Measurements from ENCODE around the gene SCO1. TPM values are rescaled to one million over a fixed set of nuclear protein-coding genes. Genes with fewer than 3 reads are reported as not detected.

SCO1 gene
- 10 to 100 TPM in 1 of 2 donors, 1 to 10 TPM in 1; 4.9 to 14.3 TPM for polyA plus RNA-seq

DNA sequence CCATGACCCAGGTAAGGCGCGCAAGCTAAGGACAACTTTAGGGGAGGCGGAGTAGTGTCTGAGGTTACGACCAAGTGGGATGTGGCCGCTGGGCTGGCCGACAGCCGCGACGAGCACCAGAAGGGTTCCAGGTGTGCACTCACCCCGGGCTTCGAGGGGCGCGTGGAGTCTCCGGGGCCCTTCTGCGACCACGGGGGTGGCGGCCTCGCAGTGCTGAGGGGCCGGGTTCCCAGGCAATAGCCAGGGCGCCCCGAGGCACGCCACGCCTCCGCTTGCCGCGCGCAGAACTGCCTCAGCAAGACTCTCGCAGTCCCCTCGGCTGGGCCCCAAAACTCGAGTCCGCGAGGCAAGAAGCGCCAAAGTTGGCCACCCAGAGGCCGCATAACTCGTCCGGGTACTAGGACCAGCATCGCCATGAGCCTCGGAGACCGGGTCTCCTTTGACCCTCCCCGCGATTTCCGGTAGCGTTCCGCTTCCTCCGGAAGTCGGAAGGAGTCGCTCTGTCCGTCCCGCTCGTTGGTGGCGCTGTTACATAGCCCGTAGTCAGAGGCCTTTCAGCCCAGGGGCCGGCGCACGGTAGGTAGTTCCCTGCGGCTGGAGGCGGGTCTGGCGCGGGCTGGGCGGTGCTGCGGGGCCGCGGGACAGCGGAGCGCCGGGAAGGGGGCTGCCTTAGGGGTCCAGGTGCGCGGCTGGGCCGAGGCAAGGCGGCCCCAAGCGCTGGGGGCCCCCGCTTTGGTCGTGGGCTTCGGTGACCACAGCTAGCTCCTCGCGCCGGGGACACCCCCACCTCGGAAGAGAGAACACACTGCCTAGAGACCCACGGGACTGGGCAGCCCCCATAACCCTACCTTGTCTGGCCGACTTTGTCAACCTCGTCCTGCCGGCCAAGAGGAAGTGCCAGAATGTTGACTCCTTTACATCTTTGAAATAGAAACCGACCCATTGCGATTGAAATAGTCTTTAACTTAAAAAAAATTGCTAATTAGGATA is at the start of gene SCO1, which contains the start of gene ADPRM:
SCO1 (minus strand) TSS at position 442 of the 990 bp plus-strand sequence; CDS start at position 416, 26 bp downstream.
ADPRM (plus strand) TSS at position 503 of the 990 bp plus-strand sequence. CDS start 7,333 bp downstream, outside the sequence.
- Histone ChIP-seq H3K27ac (ENCODE audit: low read depth in 2 of 2, low read length in 1 of 2) (peak within 1 kb of the TSS; percentile 94 to 96), H3K4me1 (ENCODE audit: control insufficient read depth in 2 of 2, insufficient read depth in 2 of 2, low read length in 1 of 2) (peaks cover 0 to 4% of the 10 kb centered on the region in 2 donors), H3K4me3 (ENCODE audit: low read depth in 1 of 2, low read length in 2 of 2) (peak within 1 kb of the TSS; percentile 94 to 99), H3K9me3 (ENCODE audit: control insufficient read depth in 2 of 2, insufficient read depth in 1 of 2, low read depth in 1 of 2, low read length in 1 of 2) (no peaks in the 10 kb centered on the region), H3K36me3 (ENCODE audit: control insufficient read depth in 2 of 2, insufficient read depth in 2 of 2, low read length in 1 of 2) (no peaks in the 10 kb centered on the region), H3K27me3 (ENCODE audit: control insufficient read depth in 1 of 2, insufficient read depth in 2 of 2, low read length in 2 of 2) (no peaks in the 10 kb centered on the region)
- WGBS, 2 donors = 0% methylated on average over 81 to 84 of the region's 84 CpGs

DNA sequence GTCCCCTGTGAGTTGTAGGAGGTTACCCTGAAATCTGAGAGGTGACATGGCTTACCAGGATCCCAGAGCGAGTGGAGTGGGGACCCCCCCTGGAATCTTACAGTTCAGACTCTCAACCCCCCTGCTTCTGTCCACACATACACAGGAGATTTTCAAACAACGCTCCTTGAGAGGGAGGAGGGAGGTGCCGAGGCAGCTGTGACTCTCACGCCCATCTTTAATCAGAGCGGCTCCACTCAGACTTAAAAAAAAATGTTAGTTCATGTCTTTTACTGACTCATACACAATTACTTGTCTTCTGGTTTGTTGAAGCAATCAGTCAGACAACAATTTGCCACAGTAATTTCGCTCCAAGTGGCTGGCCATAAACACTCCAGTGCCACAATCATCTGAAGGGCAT is 47.9 kb upstream of the SCO1 start:
- Histone ChIP-seq H3K27ac (ENCODE audit: low read depth in 2 of 2, low read length in 1 of 2) (no peak overlapping the region), H3K27me3 (ENCODE audit: control insufficient read depth in 1 of 2, insufficient read depth in 2 of 2, low read length in 2 of 2) (no peaks in the 10 kb centered on the region), H3K9me3 (ENCODE audit: control insufficient read depth in 2 of 2, insufficient read depth in 1 of 2, low read depth in 1 of 2, low read length in 1 of 2) (no peaks in the 10 kb centered on the region), H3K4me1 (ENCODE audit: control insufficient read depth in 2 of 2, insufficient read depth in 2 of 2, low read length in 1 of 2) (no peaks in the 10 kb centered on the region), H3K4me3 (ENCODE audit: low read depth in 1 of 2, low read length in 2 of 2) (no peak overlapping the region), H3K36me3 (ENCODE audit: control insufficient read depth in 2 of 2, insufficient read depth in 2 of 2, low read length in 1 of 2) (no peaks in the 10 kb centered on the region)
- WGBS, 2 donors = 39 to 45% methylated on average over 6 of the region's 6 CpGs

- WGBS, 2 donors = 48 to 60% methylated on average over 7 of the region's 7 CpGs
- no peaks in the 10 kb centered on the region for H3K27me3 ChIP-seq (ENCODE audit: control insufficient read depth in 1 of 2, insufficient read depth in 2 of 2, low read length in 2 of 2)
- H3K4me1 ChIP-seq (ENCODE audit: control insufficient read depth in 2 of 2, insufficient read depth in 2 of 2, low read length in 1 of 2) = no peaks in the 10 kb centered on the region
- H3K9me3 ChIP-seq (ENCODE audit: control insufficient read depth in 2 of 2, insufficient read depth in 1 of 2, low read depth in 1 of 2, low read length in 1 of 2) = no peaks in the 10 kb centered on the region
- H3K27ac ChIP-seq (ENCODE audit: low read depth in 2 of 2, low read length in 1 of 2) = no peak overlapping the region
- H3K4me3 ChIP-seq (ENCODE audit: low read depth in 1 of 2, low read length in 2 of 2) = no peak overlapping the region
- H3K36me3 ChIP-seq (ENCODE audit: control insufficient read depth in 2 of 2, insufficient read depth in 2 of 2, low read length in 1 of 2) = no peaks in the 10 kb centered on the region
Observed at GRCh38 chr17:10744501-10745000, 47.2 kb upstream of the SCO1 start.

DNA sequence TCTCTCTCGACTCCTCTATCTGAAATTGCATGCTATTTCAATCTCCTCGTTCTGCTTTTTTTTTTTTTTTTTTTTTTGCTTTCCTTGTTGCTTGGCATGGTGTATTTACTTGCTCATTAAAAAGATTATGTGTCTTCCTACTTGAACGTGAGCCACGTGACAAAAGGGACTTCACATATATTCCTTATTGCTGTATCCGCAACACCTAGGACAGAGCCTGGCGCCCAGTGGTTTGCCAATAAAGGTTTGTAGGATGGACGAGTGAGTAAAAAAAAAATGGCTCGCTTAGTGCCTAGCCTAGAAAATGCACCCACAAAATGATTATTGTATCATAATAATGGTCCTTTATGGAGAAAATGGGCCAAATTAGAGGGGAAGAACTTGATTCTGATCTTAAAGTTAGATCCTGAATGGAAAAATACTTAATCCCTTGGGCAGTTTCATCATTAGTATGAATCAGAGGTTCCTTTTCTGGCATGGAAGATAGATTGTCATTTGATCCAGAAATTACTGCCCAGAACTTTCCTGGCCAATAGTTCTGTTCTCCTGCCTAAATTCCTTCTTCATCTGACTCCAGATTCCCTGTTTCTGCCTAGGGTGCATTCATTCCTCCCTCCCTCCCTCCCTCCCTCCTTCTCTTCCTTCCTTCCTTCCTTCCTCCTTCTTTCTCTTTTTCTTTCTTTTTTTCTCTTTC is 46.1 kb upstream of the SCO1 start:
- Histone ChIP-seq H3K27ac (ENCODE audit: low read depth in 2 of 2, low read length in 1 of 2) (no peak overlapping the region), H3K36me3 (ENCODE audit: control insufficient read depth in 2 of 2, insufficient read depth in 2 of 2, low read length in 1 of 2) (no peaks in the 10 kb centered on the region), H3K27me3 (ENCODE audit: control insufficient read depth in 1 of 2, insufficient read depth in 2 of 2, low read length in 2 of 2) (no peaks in the 10 kb centered on the region), H3K4me1 (ENCODE audit: control insufficient read depth in 2 of 2, insufficient read depth in 2 of 2, low read length in 1 of 2) (no peaks in the 10 kb centered on the region), H3K9me3 (ENCODE audit: control insufficient read depth in 2 of 2, insufficient read depth in 1 of 2, low read depth in 1 of 2, low read length in 1 of 2) (no peaks in the 10 kb centered on the region), H3K4me3 (ENCODE audit: low read depth in 1 of 2, low read length in 2 of 2) (no peak overlapping the region)
- WGBS, 2 donors = 40 to 58% methylated on average over 8 of the region's 8 CpGs

DNA sequence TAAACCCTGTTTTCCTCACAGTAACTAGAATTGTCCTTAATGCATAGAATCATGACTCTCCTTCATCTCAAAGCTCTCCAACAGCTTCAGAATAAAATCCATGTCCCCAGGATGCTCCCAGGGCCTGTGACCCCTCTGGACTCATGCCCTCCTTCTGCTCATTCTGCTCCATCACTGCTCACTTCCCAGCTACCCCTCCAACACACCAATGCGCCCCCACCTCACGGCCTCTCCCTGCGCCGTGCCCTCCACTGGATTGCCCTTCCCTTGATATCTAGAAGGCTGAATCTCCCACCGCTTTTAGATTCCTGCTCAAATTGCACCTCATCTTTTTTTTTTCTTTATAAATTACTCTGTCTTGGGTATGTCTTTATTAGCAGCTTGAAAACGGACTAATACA is 45.1 kb upstream of the SCO1 start:
- 94 to 95% methylated on average over 6 of the region's 6 CpGs for WGBS, 2 donors
- Histone ChIP-seq H3K9me3 (ENCODE audit: control insufficient read depth in 2 of 2, insufficient read depth in 1 of 2, low read depth in 1 of 2, low read length in 1 of 2) (no peaks in the 10 kb centered on the region), H3K36me3 (ENCODE audit: control insufficient read depth in 2 of 2, insufficient read depth in 2 of 2, low read length in 1 of 2) (no peaks in the 10 kb centered on the region), H3K4me1 (ENCODE audit: control insufficient read depth in 2 of 2, insufficient read depth in 2 of 2, low read length in 1 of 2) (no peaks in the 10 kb centered on the region), H3K4me3 (ENCODE audit: low read depth in 1 of 2, low read length in 2 of 2) (no peak overlapping the region), H3K27ac (ENCODE audit: low read depth in 2 of 2, low read length in 1 of 2) (no peak overlapping the region), H3K27me3 (ENCODE audit: control insufficient read depth in 1 of 2, insufficient read depth in 2 of 2, low read length in 2 of 2) (no peaks in the 10 kb centered on the region)

- no peaks in the 10 kb centered on the region for H3K27me3 ChIP-seq (ENCODE audit: control insufficient read depth in 1 of 2, insufficient read depth in 2 of 2, low read length in 2 of 2)
- H3K27ac ChIP-seq (ENCODE audit: low read depth in 2 of 2, low read length in 1 of 2) = no peak overlapping the region
- 91 to 92% methylated on average over 10 of the region's 10 CpGs for WGBS, 2 donors
- no peaks in the 10 kb centered on the region for H3K9me3 ChIP-seq (ENCODE audit: control insufficient read depth in 2 of 2, insufficient read depth in 1 of 2, low read depth in 1 of 2, low read length in 1 of 2)
- H3K4me1 ChIP-seq (ENCODE audit: control insufficient read depth in 2 of 2, insufficient read depth in 2 of 2, low read length in 1 of 2) = no peaks in the 10 kb centered on the region
- H3K36me3 ChIP-seq (ENCODE audit: control insufficient read depth in 2 of 2, insufficient read depth in 2 of 2, low read length in 1 of 2) = no peaks in the 10 kb centered on the region
- H3K4me3 ChIP-seq (ENCODE audit: low read depth in 1 of 2, low read length in 2 of 2) = no peak overlapping the region
Observed at GRCh38 chr17:10741416-10742135, 44.2 kb upstream of the SCO1 start.

DNA sequence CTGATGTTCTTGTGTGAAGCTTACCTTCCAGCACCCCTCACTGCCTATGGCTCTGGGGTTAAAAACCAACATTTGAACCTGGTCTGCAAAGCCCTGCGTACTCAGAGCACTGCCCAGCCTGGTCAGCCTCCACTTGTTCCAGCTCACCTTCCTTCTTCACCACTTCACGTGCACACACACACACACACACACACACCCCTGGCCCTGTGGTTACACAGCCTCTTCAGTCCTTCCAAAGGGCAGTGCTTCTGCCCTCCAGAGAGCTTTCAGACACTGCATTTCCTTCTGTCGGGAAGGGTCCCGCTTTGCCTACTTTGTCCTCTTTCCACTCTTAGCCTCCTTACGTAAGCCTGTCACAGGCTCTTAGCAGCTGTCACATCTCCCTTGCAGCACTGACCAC is 42.1 kb upstream of the SCO1 start:
- 83 to 86% methylated on average over 5 of the region's 5 CpGs for WGBS, 2 donors
- Histone ChIP-seq H3K9me3 (ENCODE audit: control insufficient read depth in 2 of 2, insufficient read depth in 1 of 2, low read depth in 1 of 2, low read length in 1 of 2) (no peaks in the 10 kb centered on the region), H3K27ac (ENCODE audit: low read depth in 2 of 2, low read length in 1 of 2) (no peak overlapping the region)

DNA sequence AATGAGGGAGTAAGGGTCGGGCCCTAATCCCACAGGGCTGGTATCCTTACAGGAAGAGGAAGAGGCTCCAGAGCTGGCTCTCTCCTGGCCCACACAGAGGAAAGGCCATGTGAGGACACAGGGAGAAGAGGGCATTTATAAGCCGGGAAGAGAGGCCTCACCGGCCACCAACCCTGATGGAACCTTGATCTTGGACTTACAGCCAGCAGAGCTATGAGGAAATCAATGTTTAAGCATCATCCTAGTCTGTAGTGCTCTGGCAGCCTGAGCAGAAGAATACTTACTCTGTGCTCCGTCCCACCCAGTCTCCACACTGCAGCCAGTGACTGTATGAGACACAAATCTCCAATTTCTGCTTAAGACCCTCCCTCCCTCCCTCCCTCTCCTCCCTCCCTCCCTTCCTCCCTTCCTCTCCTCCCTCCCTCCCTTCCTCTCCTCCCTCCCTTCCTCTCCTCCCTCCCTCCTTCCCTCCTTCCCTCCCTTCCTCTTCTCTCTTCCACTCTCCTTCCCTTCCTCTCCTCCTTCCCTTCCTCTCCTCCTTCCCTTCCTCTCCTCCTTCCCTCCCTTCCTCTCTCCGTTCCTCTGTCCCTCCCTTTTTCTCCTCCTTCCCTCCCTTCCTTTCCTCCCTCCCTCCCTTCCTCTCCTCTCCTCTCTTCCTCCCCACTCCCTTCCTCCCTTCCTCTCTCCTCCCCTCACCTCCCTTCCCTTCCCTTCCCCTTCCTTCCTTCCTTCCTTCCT is 41.4 kb upstream of the SCO1 start:
- WGBS, 2 donors = 64 to 66% methylated on average over 5 of the region's 5 CpGs
- H3K27me3 ChIP-seq (ENCODE audit: control insufficient read depth in 1 of 2, insufficient read depth in 2 of 2, low read length in 2 of 2) = no peaks in the 10 kb centered on the region

More for the DNA sequence above, 42.1 kb upstream of the SCO1 start:
- Histone ChIP-seq H3K4me3 (ENCODE audit: low read depth in 1 of 2, low read length in 2 of 2) (no peak overlapping the region), H3K27me3 (ENCODE audit: control insufficient read depth in 1 of 2, insufficient read depth in 2 of 2, low read length in 2 of 2) (no peaks in the 10 kb centered on the region), H3K4me1 (ENCODE audit: control insufficient read depth in 2 of 2, insufficient read depth in 2 of 2, low read length in 1 of 2) (no peaks in the 10 kb centered on the region), H3K36me3 (ENCODE audit: control insufficient read depth in 2 of 2, insufficient read depth in 2 of 2, low read length in 1 of 2) (no peaks in the 10 kb centered on the region)

More for the DNA sequence above, 41.4 kb upstream of the SCO1 start:
- H3K4me1 ChIP-seq (ENCODE audit: control insufficient read depth in 2 of 2, insufficient read depth in 2 of 2, low read length in 1 of 2) = no peaks in the 10 kb centered on the region
- no peak overlapping the region for H3K4me3 ChIP-seq (ENCODE audit: low read depth in 1 of 2, low read length in 2 of 2)
- no peak overlapping the region for H3K27ac ChIP-seq (ENCODE audit: low read depth in 2 of 2, low read length in 1 of 2)
- no peaks in the 10 kb centered on the region for H3K36me3 ChIP-seq (ENCODE audit: control insufficient read depth in 2 of 2, insufficient read depth in 2 of 2, low read length in 1 of 2)
- no peaks in the 10 kb centered on the region for H3K9me3 ChIP-seq (ENCODE audit: control insufficient read depth in 2 of 2, insufficient read depth in 1 of 2, low read depth in 1 of 2, low read length in 1 of 2)
